ENCODE data around the gene DNAAF1. TPM values are rescaled to one million over a fixed set of nuclear protein-coding genes. Genes with fewer than 3 reads are reported as not detected.
A peak's percentile ranks its signal among the peaks of the same experiment; 100 is the strongest.
"Not testable (repeated sequence)": the region's sequence is repeated elsewhere in the genome, so short reads cannot be mapped to it uniquely, and the experiment has no call there.

The DNAAF1 gene
- total and polyA plus RNA-seq, 2 of the 4 experiments (the other 2 are of a cell fraction): 0.05 TPM; not detected in 1

DNA sequence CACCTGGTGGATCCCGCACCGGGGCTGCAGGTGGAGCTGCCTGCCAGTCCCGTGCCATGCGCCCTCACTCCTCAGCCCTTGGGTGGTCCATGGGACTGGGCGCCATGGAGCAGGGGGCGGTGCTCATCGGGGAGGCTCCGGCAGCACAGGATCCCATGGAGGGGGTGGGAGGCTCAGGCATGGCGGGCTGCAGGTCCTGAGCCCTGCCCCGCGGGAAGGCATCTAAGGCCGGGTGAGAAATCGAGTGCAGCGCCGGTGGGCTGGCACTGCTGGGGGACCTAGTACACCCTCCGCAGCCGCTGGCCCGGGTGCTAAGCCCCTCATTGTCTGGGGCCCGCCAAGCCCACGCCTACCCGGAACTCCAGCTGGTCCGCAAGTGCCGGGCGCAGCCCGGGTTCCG, 59.4 kb downstream of the DNAAF1 start:
- H3K23ac ChIP-seq (ENCODE audit: low read depth, low read length); H4K5ac ChIP-seq (ENCODE audit: low read depth, low read length); H2BK5ac ChIP-seq (ENCODE audit: low read depth, low read length, poor library complexity, severe bottlenecking); H2BK15ac ChIP-seq (ENCODE audit: low read depth, low read length); H3K4me2 ChIP-seq (ENCODE audit: low read depth, low read length); H3K14ac ChIP-seq (replicated peaks; ENCODE audit: low read depth, low read length); H4K20me1 ChIP-seq (ENCODE audit: insufficient read depth, low read length); H3K36me3 ChIP-seq (ENCODE audit: control insufficient read depth, insufficient read depth, low read length); H2BK20ac ChIP-seq (ENCODE audit: low read depth, low read length); H2AFZ ChIP-seq (replicated peaks; ENCODE audit: low read length, poor library complexity); H3K79me1 ChIP-seq (ENCODE audit: low read depth in 1 of 2, low read length in 2 of 2); H3K4me1 ChIP-seq (ENCODE audit: control insufficient read depth, insufficient read depth, low read length); H4K91ac ChIP-seq (ENCODE audit: insufficient read depth, low read depth, low read length); H3K9me1 ChIP-seq (ENCODE audit: insufficient read depth, low read length); H2BK120ac ChIP-seq (ENCODE audit: low read depth, low read length); H3K56ac ChIP-seq (ENCODE audit: extremely low read depth, insufficient read depth, low read length); DNase-seq; BruUV-seq (replicated peaks); dilution Hi-C loops (cut with HindIII; ENCODE audit: low sequenced_read_pairs, unreplicated experiment); in situ Hi-C loops (cut with MboI; ENCODE audit: low sequenced_read_pairs); H3K27ac ChIP-seq (ENCODE audit: insufficient read depth, low read length); H4K8ac ChIP-seq (ENCODE audit: low read depth in 2 of 2, low read length in 2 of 2); H3K9me3 ChIP-seq (ENCODE audit: control insufficient read depth, insufficient read depth, low read length); H2AK9ac ChIP-seq (replicated peaks; ENCODE audit: low read depth, low read length, poor library complexity); H2AK5ac ChIP-seq (ENCODE audit: low read depth, low read length); H3K18ac ChIP-seq (ENCODE audit: low read depth, low read length); H3K4me3 ChIP-seq (ENCODE audit: insufficient read depth, low read depth, low read length); POLR2A ChIA-PET (ENCODE audit: unreplicated experiment); H3K9ac ChIP-seq (ENCODE audit: low read depth, low read length); H3K4ac ChIP-seq (ENCODE audit: low read depth, low read length); ATAC-seq (ENCODE audit: low read depth); CTCF ChIA-PET; intact Hi-C loops (cut with micrococcal nuclease): not testable (repeated sequence)
- 60% methylated on average over 3 of the region's 26 CpGs; no CpG with 5 or more reads in 1 of the 2 experiments for WGBS, 2 experiments (ENCODE audit: extremely low coverage in 2 of 2, insufficient read length in 1 of 2)
- H3K27me3 ChIP-seq (ENCODE audit: control insufficient read depth, insufficient read depth, low read length): peaks cover 35% of the 10 kb centered on the region

DNA sequence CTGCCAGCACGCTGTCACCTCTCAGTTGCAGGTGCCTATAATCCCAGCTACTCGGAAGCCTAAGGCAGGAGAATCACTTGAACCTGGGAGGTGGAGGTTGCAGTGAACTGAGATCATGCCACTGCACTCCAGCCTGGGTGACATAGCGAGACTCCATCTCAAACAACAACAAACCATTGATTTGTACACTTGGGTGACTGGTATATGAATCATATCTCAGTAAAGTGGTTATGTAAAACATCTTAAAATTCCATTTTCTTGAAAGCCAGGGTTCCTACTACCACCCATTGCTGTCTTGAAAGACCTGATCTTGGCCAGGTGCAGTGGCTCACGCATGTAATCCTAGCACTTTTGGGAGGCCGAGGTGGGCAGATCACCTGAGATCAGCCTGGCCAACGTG, 60.0 kb downstream of the DNAAF1 start:
- DNase-seq (peak; percentile 47), ATAC-seq (ENCODE audit: low read depth) (peak; percentile 69; the same call in 1 of the 2 replicates)
- in situ Hi-C loops (cut with MboI; ENCODE audit: low sequenced_read_pairs); H2BK120ac ChIP-seq (ENCODE audit: low read depth, low read length); H2AK9ac ChIP-seq (replicated peaks; ENCODE audit: low read depth, low read length, poor library complexity); dilution Hi-C loops (cut with HindIII; ENCODE audit: low sequenced_read_pairs, unreplicated experiment); H4K8ac ChIP-seq (ENCODE audit: low read depth in 2 of 2, low read length in 2 of 2); CTCF ChIA-PET; H3K14ac ChIP-seq (replicated peaks; ENCODE audit: low read depth, low read length); H2BK20ac ChIP-seq (ENCODE audit: low read depth, low read length); H4K20me1 ChIP-seq (ENCODE audit: insufficient read depth, low read length); H2AFZ ChIP-seq (replicated peaks; ENCODE audit: low read length, poor library complexity); H3K36me3 ChIP-seq (ENCODE audit: control insufficient read depth, insufficient read depth, low read length); H3K4me2 ChIP-seq (ENCODE audit: low read depth, low read length); H3K4me1 ChIP-seq (ENCODE audit: control insufficient read depth, insufficient read depth, low read length); H3K27ac ChIP-seq (ENCODE audit: insufficient read depth, low read length); H3K4ac ChIP-seq (ENCODE audit: low read depth, low read length); H3K18ac ChIP-seq (ENCODE audit: low read depth, low read length); H3K9me3 ChIP-seq (ENCODE audit: control insufficient read depth, insufficient read depth, low read length); intact Hi-C loops (cut with micrococcal nuclease); H3K4me3 ChIP-seq (ENCODE audit: insufficient read depth, low read depth, low read length); H3K9ac ChIP-seq (ENCODE audit: low read depth, low read length); H3K79me1 ChIP-seq (ENCODE audit: low read depth in 1 of 2, low read length in 2 of 2); H3K23ac ChIP-seq (ENCODE audit: low read depth, low read length); H2BK5ac ChIP-seq (ENCODE audit: low read depth, low read length, poor library complexity, severe bottlenecking); H2AK5ac ChIP-seq (ENCODE audit: low read depth, low read length); H2BK15ac ChIP-seq (ENCODE audit: low read depth, low read length); H4K91ac ChIP-seq (ENCODE audit: insufficient read depth, low read depth, low read length); H3K9me1 ChIP-seq (ENCODE audit: insufficient read depth, low read length); H4K5ac ChIP-seq (ENCODE audit: low read depth, low read length); POLR2A ChIA-PET (ENCODE audit: unreplicated experiment); H3K56ac ChIP-seq (ENCODE audit: extremely low read depth, insufficient read depth, low read length); BruUV-seq (replicated peaks): not testable (repeated sequence)
- H3K27me3 ChIP-seq (ENCODE audit: control insufficient read depth, insufficient read depth, low read length): peaks cover 30% of the 10 kb centered on the region
- 80% methylated on average over 1 of the region's 6 CpGs; no CpG with 5 or more reads in 1 of the 2 experiments for WGBS, 2 experiments (ENCODE audit: extremely low coverage in 2 of 2, insufficient read length in 1 of 2)
